BLaER1 treated with 17β-estradiol and CSF1 and Interleukin-3, amounts not matched to agents 10 nM and 100 nM (cell line): ENCODE results near the gene GSTM4.
"Not testable (repeated sequence)": the region's sequence is repeated elsewhere in the genome, so short reads cannot be mapped to it uniquely, and the experiment has no call there.

Experiments
- H3K27ac ChIP-seq, 11 experiments: shearing (Covaris generic); formaldehyde crosslinking; 2 replicates each; pipeline ENCODE4 v1.8.1; 2022
- H3K27me3 ChIP-seq, 11 experiments: shearing (Covaris generic); formaldehyde crosslinking; 2 replicates each; pipeline ENCODE4 v1.8.1; 2022
- H3K36me3 ChIP-seq, 11 experiments: shearing (Covaris generic); formaldehyde crosslinking; 2 replicates each; pipeline ENCODE4 v1.8.1; 2022
- H3K4me1 ChIP-seq, 10 experiments: shearing (Covaris generic); formaldehyde crosslinking; 2 replicates each; pipeline ENCODE4 v1.8.1; 2022
- H3K4me2 ChIP-seq, 11 experiments: shearing (Covaris generic); formaldehyde crosslinking; 2 replicates each; pipeline ENCODE4 v1.8.1; 2022
- H3K4me3 ChIP-seq, 10 experiments: shearing (Covaris generic); formaldehyde crosslinking; 2 replicates each; pipeline ENCODE4 v1.8.1; 2022
- H3K9ac ChIP-seq, 11 experiments: shearing (Covaris generic); formaldehyde crosslinking; 2 replicates each; pipeline ENCODE4 v1.8.1; 2022
- H3K9me3 ChIP-seq, 11 experiments: shearing (Covaris generic); formaldehyde crosslinking; replicated peaks in 1 of 11; 2 replicates each; pipeline ENCODE4 v1.8.1; 2022
- H4K20me1 ChIP-seq, 11 experiments: shearing (Covaris generic); formaldehyde crosslinking; 2 replicates each; pipeline ENCODE4 v1.8.1; 2022
- Cebpa-rat ChIP-seq, 11 experiments: shearing (Covaris generic); IDR thresholded peaks; 2 replicates each; pipeline ENCODE4 v1.8.1; 2022

The GSTM4 gene

DNA sequence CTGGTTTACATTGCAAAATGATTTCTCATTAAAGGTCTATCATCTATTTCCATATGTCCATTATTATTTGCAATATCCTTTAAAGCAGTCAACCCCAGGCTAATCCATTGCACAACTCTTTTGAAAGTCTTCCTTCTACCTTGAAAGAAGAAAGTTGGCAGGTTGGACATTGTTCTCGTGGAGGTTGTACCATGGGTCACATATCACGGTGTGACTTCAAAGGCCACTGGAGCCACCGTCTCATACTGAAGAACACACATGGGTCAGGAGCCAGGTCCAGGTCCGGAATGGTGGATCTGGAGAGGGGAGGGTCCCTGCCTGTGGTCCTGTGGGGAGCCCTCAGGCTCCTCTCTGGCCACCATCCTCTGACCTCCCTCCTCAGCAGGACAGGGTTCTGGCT, 30.0 kb downstream of the GSTM4 start:
- peaks cover 0 to 19% (median 13%) of the 10 kb centered on the region in 11 experiments; a peak in 15 of 22 replicates for H3K36me3 ChIP-seq
- not testable (repeated sequence) for H4K20me1 ChIP-seq

GRCh38 chr1:109687109-109687508, 31.2 kb downstream of the GSTM4 start:
- H3K4me1 ChIP-seq: peaks cover 12 to 27% (median 17%) of the 10 kb centered on the region in 10 experiments
- H3K4me2 ChIP-seq: peak overlapping the region; percentile 90 to 99 (median 96)
- H3K9me3 ChIP-seq: peaks cover 8 to 23% (median 15%) of the 10 kb centered on the region in 11 experiments; a peak in 21 of 22 replicates
- H3K36me3 ChIP-seq: peaks cover 0 to 31% (median 22%) of the 10 kb centered on the region in 11 experiments; a peak in 15 of 22 replicates
- H3K4me3 ChIP-seq: peak overlapping the region; percentile 54 to 78 (median 66)
- H3K27me3 ChIP-seq, H4K20me1 ChIP-seq: not testable (repeated sequence)
- H3K27ac ChIP-seq: peak overlapping the region; percentile 66 to 90 (median 86)
- peak overlapping the region; percentile 74 to 90 (median 84) for H3K9ac ChIP-seq

More for the DNA sequence above, 30.0 kb downstream of the GSTM4 start:
- Histone ChIP-seq H3K4me1 (peaks cover 12 to 25% (median 15%) of the 10 kb centered on the region in 10 experiments), H3K9me3 (peaks cover 8 to 23% (median 15%) of the 10 kb centered on the region in 11 experiments; a peak in 21 of 22 replicates)
- not testable (repeated sequence) for H3K27ac ChIP-seq, H3K4me3 ChIP-seq, H3K9ac ChIP-seq, H3K4me2 ChIP-seq, H3K27me3 ChIP-seq

GRCh38 chr1:109687641-109688499, 32.0 kb downstream of the GSTM4 start, which contains the start of gene GSTM1:
GSTM1 (plus strand) TSS chr1:109687817; CDS start chr1:109687874, 57 bp downstream.
- no peak for TF ChIP-seq Cebpa-rat (IDR thresholded peaks at IDR 0.05)
- Histone ChIP-seq H3K4me2 (peak within 1 kb of the TSS; percentile 90 to 99 (median 96)), H3K27me3 (no peaks in the 10 kb centered on the region), H4K20me1 (no peaks in the 10 kb centered on the region), H3K9me3 (peaks cover 8 to 23% (median 15%) of the 10 kb centered on the region in 11 experiments; a peak in 21 of 22 replicates), H3K36me3 (peaks cover 0 to 38% (median 22%) of the 10 kb centered on the region in 11 experiments; a peak in 15 of 22 replicates), H3K4me1 (peaks cover 12 to 27% (median 17%) of the 10 kb centered on the region in 10 experiments), H3K9ac (peak within 1 kb of the TSS; percentile 74 to 90 (median 84)), H3K4me3 (peak within 1 kb of the TSS; percentile 54 to 78 (median 66)), H3K27ac (peak within 1 kb of the TSS; percentile 66 to 90 (median 86))

DNA sequence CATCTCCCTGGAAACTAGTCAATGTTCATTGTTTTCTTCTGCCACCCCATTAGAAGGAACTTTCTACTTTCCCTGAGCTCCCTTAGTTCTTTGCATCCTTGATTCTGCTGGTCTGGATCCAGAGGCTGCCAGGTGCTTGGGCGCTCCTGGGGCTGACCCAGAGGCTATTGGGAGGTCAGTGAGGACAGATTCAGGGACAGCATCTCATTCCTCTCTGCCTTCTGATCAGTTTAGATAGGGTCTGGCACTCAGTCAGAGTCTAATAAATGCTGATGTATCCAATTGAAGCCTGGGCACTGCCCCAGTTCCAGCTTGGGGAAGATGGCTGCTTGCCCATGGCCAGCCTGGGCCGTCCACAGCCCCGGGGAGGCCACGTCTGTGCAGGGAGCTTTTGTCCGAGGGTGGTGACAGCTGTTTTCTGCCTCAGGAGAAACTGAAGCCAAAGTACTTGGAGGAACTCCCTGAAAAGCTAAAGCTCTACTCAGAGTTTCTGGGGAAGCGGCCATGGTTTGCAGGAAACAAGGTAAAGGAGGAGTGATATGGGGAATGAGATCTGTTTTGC, 34.0 kb downstream of the GSTM4 start:
- H3K4me3 ChIP-seq: no peak overlapping the region
- H4K20me1 ChIP-seq: no peaks in the 10 kb centered on the region
- H3K9me3 ChIP-seq: peaks cover 2 to 14% (median 7%) of the 10 kb centered on the region in 11 experiments; a peak in 21 of 22 replicates
- no peak overlapping the region for H3K27ac ChIP-seq
- peaks cover 12 to 27% (median 17%) of the 10 kb centered on the region in 10 experiments for H3K4me1 ChIP-seq
- H3K4me2 ChIP-seq: 0 out of 22 replicates have a peak overlapping the region, but pooled peaks of 1 of the 11 experiments have one; percentile 96
- H3K36me3 ChIP-seq: peaks cover 6 to 45% (median 29%) of the 10 kb centered on the region in 11 experiments; a peak in 17 of 22 replicates
- TF ChIP-seq Cebpa-rat (IDR thresholded peaks at IDR 0.05): no peak
- no peak overlapping the region for H3K9ac ChIP-seq
- H3K27me3 ChIP-seq: no peaks in the 10 kb centered on the region

GRCh38 chr1:109691759-109692158, 35.9 kb downstream of the GSTM4 start:
- no peaks in the 10 kb centered on the region for H3K9me3 ChIP-seq
- no peaks in the 10 kb centered on the region for H4K20me1 ChIP-seq
- H3K4me1 ChIP-seq: peaks cover 12 to 27% (median 17%) of the 10 kb centered on the region in 10 experiments
- H3K4me2 ChIP-seq: peak overlapping the region in 2 of 11 experiments; percentile 12 to 29; a peak in 2 of 22 replicates
- H3K4me3 ChIP-seq: no peak overlapping the region
- H3K9ac ChIP-seq: no peak overlapping the region
- TF ChIP-seq Cebpa-rat (IDR thresholded peaks at IDR 0.05): no peak
- peaks cover 9 to 48% (median 32%) of the 10 kb centered on the region in 11 experiments; a peak in 17 of 22 replicates for H3K36me3 ChIP-seq
- no peak overlapping the region for H3K27ac ChIP-seq
- no peaks in the 10 kb centered on the region for H3K27me3 ChIP-seq

GRCh38 chr1:109694400-109694799, 38.5 kb downstream of the GSTM4 start:
- H3K9me3 ChIP-seq, H3K4me2 ChIP-seq, H3K9ac ChIP-seq, H4K20me1 ChIP-seq, H3K27ac ChIP-seq, H3K4me1 ChIP-seq, H3K4me3 ChIP-seq, H3K27me3 ChIP-seq: not testable (repeated sequence)
- H3K36me3 ChIP-seq: peaks cover 9 to 45% (median 31%) of the 10 kb centered on the region in 11 experiments; a peak in 17 of 22 replicates

- not testable (repeated sequence) for H3K9me3 ChIP-seq, H3K4me2 ChIP-seq, H3K27ac ChIP-seq, H3K4me3 ChIP-seq, H4K20me1 ChIP-seq, H3K4me1 ChIP-seq, H3K9ac ChIP-seq, H3K27me3 ChIP-seq
- peaks cover 6 to 37% (median 23%) of the 10 kb centered on the region in 11 experiments; a peak in 17 of 22 replicates for H3K36me3 ChIP-seq
Measured at GRCh38 chr1:109695138-109695537, 39.2 kb downstream of the GSTM4 start.

DNA sequence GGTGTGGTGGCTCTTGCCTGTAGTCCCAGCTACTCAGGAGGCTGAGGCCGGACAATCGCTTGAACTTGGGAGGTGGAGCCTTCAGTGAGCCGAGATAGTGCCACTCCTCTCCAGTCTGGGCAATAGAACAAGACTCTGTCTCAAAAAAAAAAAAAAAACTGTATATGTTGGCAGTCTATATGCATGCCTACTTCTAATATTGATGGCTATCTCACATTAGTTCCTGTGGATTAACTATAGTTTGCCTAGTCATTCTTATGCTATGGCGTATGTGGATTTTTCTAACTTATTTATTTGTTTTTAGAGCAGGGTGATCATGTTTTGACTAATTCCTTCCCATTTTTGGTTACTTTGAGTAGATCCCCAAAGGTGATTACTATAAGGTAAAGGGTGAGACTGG, 41.2 kb downstream of the GSTM4 start:
- TF ChIP-seq Cebpa-rat (IDR thresholded peaks at IDR 0.05): no peak
- Histone ChIP-seq H4K20me1 (no peaks in the 10 kb centered on the region), H3K36me3 (peaks cover 0 to 19% (median 10%) of the 10 kb centered on the region in 11 experiments; a peak in 13 of 22 replicates), H3K9ac (no peak overlapping the region), H3K4me2 (no peak overlapping the region), H3K27me3 (no peaks in the 10 kb centered on the region), H3K4me1 (no peaks in the 10 kb centered on the region), H3K4me3 (no peak overlapping the region), H3K9me3 (no peaks in the 10 kb centered on the region), H3K27ac (no peak overlapping the region)

- not testable (repeated sequence) for H3K4me3 ChIP-seq, H3K27me3 ChIP-seq, H3K4me1 ChIP-seq, H3K9me3 ChIP-seq, H3K9ac ChIP-seq, H3K27ac ChIP-seq, H3K4me2 ChIP-seq, H4K20me1 ChIP-seq
- peaks cover 0 to 17% (median 9%) of the 10 kb centered on the region in 11 experiments; a peak in 12 of 22 replicates for H3K36me3 ChIP-seq
Measured at GRCh38 chr1:109697861-109698260, 42.0 kb downstream of the GSTM4 start.

GRCh38 chr1:109702940-109703339, 47.0 kb downstream of the GSTM4 start:
- H3K9ac ChIP-seq, H4K20me1 ChIP-seq, H3K4me2 ChIP-seq, H3K4me1 ChIP-seq, H3K4me3 ChIP-seq, H3K27me3 ChIP-seq, H3K27ac ChIP-seq, H3K36me3 ChIP-seq: not testable (repeated sequence)
- peaks cover 29 to 52% (median 34%) of the 10 kb centered on the region in 11 experiments for H3K9me3 ChIP-seq
